K562 (cell line): ENCODE data around the gene KMT2A. TPM values are rescaled to one million over a fixed set of nuclear protein-coding genes. Genes with fewer than 3 reads are reported as not detected.

Experiments used
- ATF4 ChIP-seq: fragments of 450-650 bp; formaldehyde crosslinking; IDR thresholded peaks from 2 replicates; pipeline ENCODE4 v1.4.0; 2022; ENCODE audit warnings: mild to moderate bottlenecking, moderate library complexity
- E2F5 ChIP-seq: sonication (generic); formaldehyde crosslinking; IDR thresholded peaks from 2 replicates; pipeline ENCODE4 v1.8.0; 2022; ENCODE audit warnings: mild to moderate bottlenecking, missing genetic modification reagents
- FOXP1 ChIP-seq: sonication (generic); formaldehyde crosslinking; IDR thresholded peaks from 2 replicates; pipeline ENCODE4 v1.8.0; 2022; ENCODE audit warnings: mild to moderate bottlenecking, missing genetic modification reagents
- HCFC1 ChIP-seq: IDR thresholded peaks from 2 replicates; pipeline ENCODE4 v1.6.1; 2012; ENCODE audit warnings: low read depth, low read length, improper control_type of control experiment
- ID3 ChIP-seq, 2 experiments: fragments of 250-450 bp in 1 of 2; fragments of 450-650 bp in 1 of 2; sonication (Bioruptor Pico) in 1 of 2; IDR thresholded peaks; 2 replicates each; pipeline versions ENCODE4 v1.6.1 to v1.8.0; 2016 to 2021; ENCODE audit warnings: mild to moderate bottlenecking in 2 of 2, moderate library complexity in 2 of 2, missing compliant biosample characterization in 1 of 2, missing genetic modification characterization in 1 of 2
- IRF1 ChIP-seq: sonication (generic); formaldehyde crosslinking; IDR thresholded peaks from 2 replicates; pipeline ENCODE4 v1.8.0; 2022; ENCODE audit warnings: missing genetic modification reagents, mild to moderate bottlenecking, borderline replicate concordance
- MAX ChIP-seq: sonication (generic); formaldehyde crosslinking; IDR thresholded peaks from 2 replicates; pipeline ENCODE4 v1.9.0; 2022; ENCODE audit warnings: mild to moderate bottlenecking, missing genetic modification reagents
- RFX1 ChIP-seq: fragments of 450-650 bp; IDR thresholded peaks from 2 replicates; pipeline ENCODE4 v1.6.1; 2016; ENCODE audit warnings: mild to moderate bottlenecking, moderate library complexity
- STAT6 ChIP-seq: sonication (generic); formaldehyde crosslinking; IDR thresholded peaks from 2 replicates; pipeline ENCODE4 v1.8.1; 2023; ENCODE audit warnings: mild to moderate bottlenecking, missing genetic modification reagents
- ZKSCAN1 ChIP-seq: fragments of 150-350 bp; IDR thresholded peaks from 2 replicates; pipeline ENCODE4 v1.6.1; 2016; ENCODE audit warnings: low read depth, low read length
- ZMIZ1 ChIP-seq, 2 experiments: fragments of 150-350 bp in 1 of 2; IDR thresholded peaks; 2 replicates each; pipeline ENCODE4 v1.6.1; 2012 to 2016; ENCODE audit warnings: low read depth in 2 of 2, low read length in 2 of 2, mild to moderate bottlenecking in 1 of 2, moderate library complexity in 1 of 2
- ZNF12 ChIP-seq: sonication (generic); formaldehyde crosslinking; IDR thresholded peaks from 2 replicates; pipeline ENCODE4 v1.4.0; 2020; ENCODE audit warnings: mild to moderate bottlenecking, missing genetic modification reagents
- polyA plus RNA-seq, 8 experiments: library from polyadenylated mRNA; depleted of rRNA in 4 of 8; stranded (reverse) in 5 of 8; unstranded in 3 of 8; fragments of >200 nt; fragmentation: Nextera tagmentation in 2 of 8; fragmentation: Illumina TruSeq in 1 of 8; extraction: Ambion mirVana in 2 of 8; extraction: Trizol in 1 of 8; gene quantifications; 2 replicates each; pipeline versions ENCODE4 v1.2.1 to v1.2.3, GENCODE V29; 2011 to 2014; ENCODE audit warnings: inconsistent platforms in 1 of 8, missing spikeins in 1 of 8
- total RNA-seq, 7 experiments: library from RNA; depleted of rRNA in 6 of 7; stranded (reverse); fragments of >200 nt in 6 of 7; fragmentation: Illumina TruSeq in 2 of 7; extraction: Trizol in 2 of 7; gene quantifications; 2 replicates each; pipeline versions ENCODE4 v1.2.1 to v1.2.3, GENCODE V29; 2011 to 2021; ENCODE audit warnings: low replicate concordance in 1 of 7

The KMT2A gene
- total and polyA plus RNA-seq, 9 of the 15 experiments (the other 6 are each of a cell fraction or from before 2014, with no cell fraction given): 9.6 to 59.9 (median 32.6) TPM

GRCh38 chr11:118434553-118435289, 1.6 kb upstream of the KMT2A start (continued):
- TF ChIP-seq ATF4 (CRISPR knock-in tag): no peak
- 0 out of 4 replicates have a peak, but pooled peaks of 1 of the 2 experiments have one; percentile 4 for TF ChIP-seq ZMIZ1 (IDR thresholded peaks at IDR 0.05; ENCODE audit: low read depth in 2 of 2, low read length in 2 of 2)
- peak; percentile 49; the same call in 1 of the 2 replicates for TF ChIP-seq MAX
- no peak for TF ChIP-seq ID3 (CRISPR knock-in tag; IDR thresholded peaks at IDR 0.05)
- TF ChIP-seq ID3 (tag; IDR thresholded peaks at IDR 0.05): no peak
- TF ChIP-seq RFX1: no peak
- no peak for TF ChIP-seq IRF1
- TF ChIP-seq ZNF12: 0 out of 2 replicates have a peak, but pooled peaks have one; percentile 41
- 0 out of 2 replicates have a peak, but pooled peaks have one; percentile 13 for TF ChIP-seq E2F5
- no peak for TF ChIP-seq STAT6
- no peak for TF ChIP-seq ZKSCAN1
- 0 out of 2 replicates have a peak, but pooled peaks have one; percentile 67 for TF ChIP-seq FOXP1
- TF ChIP-seq HCFC1: no peak
